Calu3 (cell line): ENCODE results near the gene SGO1. TPM values are rescaled to one million over a fixed set of nuclear protein-coding genes. Genes with fewer than 3 reads are reported as not detected.

Experiments
- BruUV-seq: library from RNA; stranded (reverse); fragments of 400-500 nt; replicated peaks from 2 replicates; lab custom pipeline; 2021; lab: Mats Ljungman, UMichigan
- CTCF ChIA-PET: fragments of 300-600 bp; sonication (Branson Sonifier 250); formaldehyde crosslinking; loops from one replicate; lab custom pipeline; 2022; ENCODE audit warnings: antibody characterized with exemption; lab: Charles Lee
- DNase-seq: peaks from one replicate; pipeline ENCODE4 v3.0.0; 2022
- H3K27ac Mint-ChIP-seq: one replicate; pipeline ENCODE4 v1.8.0; 2022; ENCODE audit warnings: mixed read lengths; ENCODE audit not compliant: unreplicated experiment
- H3K27me3 Mint-ChIP-seq: one replicate; pipeline ENCODE4 v1.8.0; 2022; ENCODE audit warnings: mixed read lengths; ENCODE audit not compliant: unreplicated experiment
- H3K36me3 Mint-ChIP-seq: one replicate; pipeline ENCODE4 v1.8.0; 2022; ENCODE audit warnings: mild to moderate bottlenecking, moderate library complexity, mixed read lengths; ENCODE audit not compliant: insufficient read depth, unreplicated experiment
- H3K4me1 Mint-ChIP-seq: one replicate; pipeline ENCODE4 v1.8.0; 2022; ENCODE audit warnings: mild to moderate bottlenecking, low read depth, mixed read lengths; ENCODE audit not compliant: unreplicated experiment
- H3K4me3 Mint-ChIP-seq: one replicate; pipeline ENCODE4 v1.8.0; 2022; ENCODE audit warnings: mild to moderate bottlenecking, low read depth, moderate library complexity, mixed read lengths; ENCODE audit not compliant: unreplicated experiment
- H3K9me3 Mint-ChIP-seq: one replicate; pipeline ENCODE4 v1.8.0; 2022; ENCODE audit warnings: low read depth, mixed read lengths; ENCODE audit not compliant: unreplicated experiment
- CTCF ChIP-seq: fragments of 200-600 bp; IDR thresholded peaks from one replicate; pipeline ENCODE4 v1.8.0; 2022; ENCODE audit warnings: antibody characterized with exemption; ENCODE audit not compliant: unreplicated experiment
- intact Hi-C: fragments of 100-400 bp; cut with micrococcal nuclease; formaldehyde crosslinking; loops from one replicate; pipeline ENCODE4 v1.10.0; 2022; ENCODE audit not compliant: unreplicated experiment
- microRNA-seq: library from miRNA; unstranded; fragments of <30 nt; microRNA quantifications from one replicate; pipeline ENCODE4 v1.2.0, GENCODE V29; 2022
- total RNA-seq: library from RNA; stranded (reverse); gene quantifications from 2 replicates; pipeline ENCODE4 v1.2.3, GENCODE V29; 2022

The SGO1 gene
- total RNA-seq, 1 experiment from 2014 or later: 30.2 TPM

DNA sequence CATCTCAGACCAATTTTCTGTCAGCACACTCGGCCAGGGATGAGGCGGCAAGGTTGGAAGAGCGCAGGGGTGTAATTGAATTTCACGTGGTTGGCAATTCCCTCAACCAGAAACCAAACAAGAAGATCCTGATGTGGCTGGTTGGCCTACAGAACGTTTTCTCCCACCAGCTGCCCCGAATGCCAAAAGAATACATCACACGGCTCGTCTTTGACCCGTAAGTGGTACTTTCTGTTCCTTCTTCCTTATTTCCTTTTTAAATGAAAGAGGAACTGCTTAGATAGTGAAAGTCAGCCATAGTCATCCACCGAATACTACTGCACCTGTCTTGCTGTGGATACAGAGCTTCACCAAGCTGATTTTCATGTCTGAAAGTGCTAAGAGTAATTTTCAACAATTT is 60.1 kb downstream of the SGO1 start:
- Mint-ChIP-seq H3K36me3 (no peaks in the 10 kb centered on the region), H3K4me1 (no peaks in the 10 kb centered on the region), H3K4me3 (no peak overlapping the region), H3K27ac (no peak overlapping the region), H3K9me3 (no peaks in the 10 kb centered on the region), H3K27me3 (no peaks in the 10 kb centered on the region)
- CTCF ChIA-PET: no interaction called here
- no peak for TF ChIP-seq CTCF
- intact Hi-C loops: no loop called here
- BruUV-seq: no TSS peak
- no peak for DNase-seq

- Mint-ChIP-seq H3K36me3 (no peaks in the 10 kb centered on the region), H3K27ac (no peak overlapping the region), H3K9me3 (no peaks in the 10 kb centered on the region), H3K4me3 (no peak overlapping the region), H3K27me3 (no peaks in the 10 kb centered on the region), H3K4me1 (no peaks in the 10 kb centered on the region)
- no TSS peak for BruUV-seq
- TF ChIP-seq CTCF: no peak
- CTCF ChIA-PET: no interaction called here
- intact Hi-C loops: no loop called here
- no peak for DNase-seq
These were observed 60.7 kb downstream of the SGO1 start for GRCh38 chr3:20125289-20125688.

DNA sequence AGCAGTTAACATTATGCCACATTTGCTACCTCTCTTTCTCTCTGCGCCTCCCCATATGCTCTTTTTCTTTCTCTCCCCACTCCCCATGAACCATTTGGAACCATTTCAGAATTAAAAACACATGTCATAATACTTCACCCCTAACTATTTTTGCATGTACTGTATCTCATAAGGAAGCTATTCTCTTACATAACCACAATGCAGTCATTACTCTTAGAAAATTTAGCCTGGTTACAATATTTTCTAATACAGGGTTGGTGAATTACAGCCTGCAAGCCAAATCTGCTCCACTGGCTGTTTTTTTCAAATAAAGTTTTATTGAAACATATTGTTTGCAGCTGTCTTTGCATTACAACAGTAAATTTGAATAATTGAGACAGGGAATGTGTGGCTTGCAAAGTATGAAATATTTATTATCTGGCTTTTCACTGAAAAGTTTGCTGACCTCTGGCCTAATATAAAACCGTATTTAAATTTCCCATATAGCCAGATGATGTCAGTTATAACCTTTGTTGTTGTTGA is 62.8 kb downstream of the SGO1 start:
- CTCF ChIA-PET: no interaction called here
- H3K27me3 Mint-ChIP-seq: no peaks in the 10 kb centered on the region

GRCh38 chr3:20121088-20121487 is 64.9 kb downstream of the SGO1 start:
- no peak for TF ChIP-seq CTCF
- no peak overlapping the region for H3K4me3 Mint-ChIP-seq
- H3K9me3 Mint-ChIP-seq: no peaks in the 10 kb centered on the region
- CTCF ChIA-PET: no interaction called here
- no peaks in the 10 kb centered on the region for H3K27me3 Mint-ChIP-seq
- H3K4me1 Mint-ChIP-seq: no peaks in the 10 kb centered on the region
- DNase-seq: no peak
- intact Hi-C loops: no loop called here
- BruUV-seq: no TSS peak
- H3K36me3 Mint-ChIP-seq: no peaks in the 10 kb centered on the region
- no peak overlapping the region for H3K27ac Mint-ChIP-seq

More for the DNA sequence above, 62.8 kb downstream of the SGO1 start:
- no peak overlapping the region for H3K27ac Mint-ChIP-seq
- intact Hi-C loops: no loop called here
- no peaks in the 10 kb centered on the region for H3K36me3 Mint-ChIP-seq
- no peaks in the 10 kb centered on the region for H3K9me3 Mint-ChIP-seq
- no peak overlapping the region for H3K4me3 Mint-ChIP-seq
- DNase-seq: no peak
- H3K4me1 Mint-ChIP-seq: no peaks in the 10 kb centered on the region
- no peak for TF ChIP-seq CTCF
- no TSS peak for BruUV-seq

Small RNA genes lying within 50 kb of the gene (microRNA-seq; reads per million reads assigned to microRNA genes)
- not detected for gene MIR3135A

Other genes starting within 250 kb of the SGO1 start
- gene RAB5A, start 239.1 kb downstream of the SGO1 start, total RNA-seq: 66.7 and 75.4 TPM in 2 replicates
- gene PP2D1, start 173.9 kb downstream of the SGO1 start, total RNA-seq: not detected in 2 replicates
- gene KAT2B, start 145.8 kb downstream of the SGO1 start, total RNA-seq: 12.0 and 13.8 TPM in 2 replicates